Measurements from ENCODE around the gene MEF2D.

DNA sequence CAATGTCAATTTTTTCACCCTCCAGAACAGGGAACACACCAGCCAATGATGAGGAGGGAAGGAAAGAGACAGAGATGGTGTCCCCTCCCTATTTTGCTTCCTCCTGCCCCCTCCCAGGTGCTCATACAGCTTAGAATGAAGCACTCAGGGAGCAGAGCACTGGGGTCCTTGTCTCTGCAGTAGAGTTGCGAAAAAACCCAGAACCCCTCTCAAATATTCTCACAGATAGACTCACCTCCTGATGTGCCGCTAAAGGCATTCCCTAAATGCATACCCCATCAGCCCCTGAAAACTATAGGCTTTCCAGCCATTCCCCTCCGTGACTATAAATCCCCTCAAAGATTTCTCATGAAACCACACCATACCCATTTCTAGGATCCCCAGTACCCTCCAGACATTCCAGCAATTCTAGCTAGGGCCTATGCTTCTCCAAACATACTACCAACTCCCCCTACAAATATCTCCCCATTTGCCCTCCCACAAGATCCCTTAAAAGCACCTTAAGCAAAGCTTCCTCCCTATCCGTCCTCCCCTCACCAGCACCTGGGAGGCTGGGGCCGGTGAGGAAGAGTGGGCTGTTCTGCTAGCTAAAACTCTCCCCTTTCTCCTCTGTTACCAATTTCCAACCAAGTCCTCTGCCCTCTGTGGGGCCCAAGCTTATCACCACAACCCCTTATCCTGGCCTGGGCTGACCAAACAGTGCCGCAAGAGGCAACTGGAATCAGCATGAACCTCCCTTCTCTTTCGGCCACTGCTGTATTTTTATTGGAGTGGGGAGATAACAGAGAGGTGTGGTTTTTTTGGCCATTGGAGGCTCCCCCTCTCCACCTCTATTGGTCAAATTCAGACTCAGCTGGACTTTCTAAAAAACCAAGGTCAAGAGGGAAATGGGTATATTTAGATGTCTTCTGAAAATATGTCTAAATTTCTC is 76.9 kb downstream of the MEF2D start:
- TF ChIP-seq, protein P1, sequence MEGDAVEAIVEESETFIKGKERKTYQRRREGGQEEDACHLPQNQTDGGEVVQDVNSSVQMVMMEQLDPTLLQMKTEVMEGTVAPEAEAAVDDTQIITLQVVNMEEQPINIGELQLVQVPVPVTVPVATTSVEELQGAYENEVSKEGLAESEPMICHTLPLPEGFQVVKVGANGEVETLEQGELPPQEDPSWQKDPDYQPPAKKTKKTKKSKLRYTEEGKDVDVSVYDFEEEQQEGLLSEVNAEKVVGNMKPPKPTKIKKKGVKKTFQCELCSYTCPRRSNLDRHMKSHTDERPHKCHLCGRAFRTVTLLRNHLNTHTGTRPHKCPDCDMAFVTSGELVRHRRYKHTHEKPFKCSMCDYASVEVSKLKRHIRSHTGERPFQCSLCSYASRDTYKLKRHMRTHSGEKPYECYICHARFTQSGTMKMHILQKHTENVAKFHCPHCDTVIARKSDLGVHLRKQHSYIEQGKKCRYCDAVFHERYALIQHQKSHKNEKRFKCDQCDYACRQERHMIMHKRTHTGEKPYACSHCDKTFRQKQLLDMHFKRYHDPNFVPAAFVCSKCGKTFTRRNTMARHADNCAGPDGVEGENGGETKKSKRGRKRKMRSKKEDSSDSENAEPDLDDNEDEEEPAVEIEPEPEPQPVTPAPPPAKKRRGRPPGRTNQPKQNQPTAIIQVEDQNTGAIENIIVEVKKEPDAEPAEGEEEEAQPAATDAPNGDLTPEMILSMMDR (IDR thresholded peaks at IDR 0.05 in 8 of 11, conservative IDR thresholded peaks at IDR 0.05 in 3 of 11), result no peak
- TF ChIP-seq POLR2A (IDR thresholded peaks at IDR 0.05), result no peak

Measured in spleen (tissue), 7 donors.